Endothelial cell of umbilical vein (primary cell): ENCODE measurements around the gene GLDN. TPM values are rescaled to one million over a fixed set of nuclear protein-coding genes. Genes with fewer than 3 reads are reported as not detected.

Source experiments
- BruUV-seq: library from RNA; stranded (reverse); fragments of 400-500 nt; replicated peaks from 2 replicates; lab custom pipeline; 2021; lab: Mats Ljungman, UMichigan
- CTCF ChIA-PET: fragments of 300-600, 350-600 bp; sonication (Branson Sonifier 250); formaldehyde crosslinking; loops from one replicate; lab custom pipeline; 2021; ENCODE audit warnings: antibody characterized with exemption, inconsistent platforms; lab: Charles Lee
- POLR2A ChIA-PET: fragments of 300-600, 350-600 bp; sonication (Branson Sonifier 250); formaldehyde crosslinking; loops from one replicate; lab custom pipeline; 2021; ENCODE audit warnings: antibody characterized with exemption, inconsistent platforms; lab: Charles Lee
- DNase-seq: peaks from one replicate; pipeline ENCODE4 v3.0.0-alpha.2; 2011; ENCODE audit warnings: low read depth, low spot score
- FAIRE-seq: peaks from 2 replicates; lab custom pipeline; 2011; peaks lifted over from hg19 to GRCh38; lab: Jason Lieb, UNC
- H2AFZ ChIP-seq: 2 replicates; pipeline ENCODE4 v1.6.0; 2012; ENCODE audit warnings: low read depth, low read length, control low read depth, inconsistent platforms
- H3K27ac ChIP-seq: 2 replicates; pipeline ENCODE4 v1.5.1; 2011; ENCODE audit warnings: low read depth, mild to moderate bottlenecking, control low read depth, low read length, moderate library complexity; ENCODE audit not compliant: insufficient read depth
- H3K27me3 ChIP-seq, 2 experiments: 2 replicates each; pipeline versions ENCODE4 v1.6.0 to v1.6.1; 2011; ENCODE audit warnings: low read length in 2 of 2, mixed read lengths in 1 of 2; ENCODE audit not compliant: control insufficient read depth in 2 of 2, insufficient read depth in 2 of 2
- H3K36me3 ChIP-seq, 2 experiments: 2 replicates in 1 of 2; 3 replicates in 1 of 2; pipeline ENCODE4 v1.5.1; 2011; ENCODE audit warnings: low read length in 2 of 2, mild to moderate bottlenecking in 1 of 2, moderate library complexity in 1 of 2; ENCODE audit not compliant: control insufficient read depth in 2 of 2, insufficient read depth in 2 of 2; ENCODE audit errors: extremely low read depth in 1 of 2
- H3K4me1 ChIP-seq: 3 replicates; pipeline ENCODE4 v1.5.1; 2011; ENCODE audit warnings: mild to moderate bottlenecking, low read length; ENCODE audit not compliant: control insufficient read depth, insufficient read depth; ENCODE audit errors: extremely low read depth
- H3K4me2 ChIP-seq: 2 replicates; pipeline ENCODE4 v1.6.1; 2011; ENCODE audit warnings: low read length, control low read depth, mixed read lengths; ENCODE audit not compliant: insufficient read depth
- H3K4me3 ChIP-seq, 3 experiments: fragments of 200-600 bp in 1 of 3; sonication (generic), shearing (Covaris generic) in 1 of 3; replicated peaks in 1 of 3; 2 replicates each; pipeline ENCODE4 v1.5.1; 2011 to 2016; ENCODE audit warnings: control low read depth in 3 of 3, low read length in 3 of 3, mild to moderate bottlenecking in 2 of 3, inconsistent platforms in 1 of 3, low read depth in 1 of 3, moderate library complexity in 1 of 3; ENCODE audit not compliant: insufficient read depth in 1 of 3
- H3K79me2 ChIP-seq: 2 replicates; pipeline ENCODE4 v1.6.0; 2012; ENCODE audit warnings: low read length, inconsistent platforms; ENCODE audit not compliant: control insufficient read depth, insufficient read depth
- H3K9ac ChIP-seq: replicated peaks from 2 replicates; pipeline ENCODE3; 2011; ENCODE audit warnings: low read length, control low read depth; ENCODE audit not compliant: insufficient read depth; ENCODE audit errors: extremely low read depth
- H3K9me1 ChIP-seq: replicated peaks from 3 replicates; pipeline ENCODE4 v1.6.0; 2011; ENCODE audit warnings: mild to moderate bottlenecking, low read length; ENCODE audit not compliant: control insufficient read depth, insufficient read depth; ENCODE audit errors: extremely low read depth
- H3K9me3 ChIP-seq: replicated peaks from 2 replicates; pipeline ENCODE4 v1.5.1; 2012; ENCODE audit warnings: low read length, inconsistent platforms; ENCODE audit not compliant: control insufficient read depth, insufficient read depth
- H4K20me1 ChIP-seq: replicated peaks from 2 replicates; pipeline ENCODE3; 2011; ENCODE audit warnings: mild to moderate bottlenecking, low read length; ENCODE audit not compliant: control insufficient read depth, insufficient read depth; ENCODE audit errors: extremely low read depth
- EZH2 ChIP-seq: IDR thresholded peaks from 2 replicates; pipeline ENCODE4 v1.6.1; 2012; ENCODE audit warnings: borderline replicate concordance, low read depth, mild to moderate bottlenecking, moderate library complexity, low read length, inconsistent platforms; ENCODE audit not compliant: severe bottlenecking
- FOS ChIP-seq: IDR thresholded peaks from 2 replicates; pipeline ENCODE4 v1.6.1; 2011; ENCODE audit warnings: mild to moderate bottlenecking, low read length, moderate library complexity, borderline replicate concordance; ENCODE audit not compliant: insufficient read depth
- GATA2 ChIP-seq: IDR thresholded peaks from 2 replicates; pipeline ENCODE4 v1.7.0; 2011; ENCODE audit warnings: low read depth, mild to moderate bottlenecking, moderate library complexity, mixed read lengths, low read length; ENCODE audit not compliant: insufficient read length, insufficient read depth
- JUN ChIP-seq: IDR thresholded peaks from 2 replicates; pipeline ENCODE4 v1.6.1; 2011; ENCODE audit warnings: borderline replicate concordance, low read depth; ENCODE audit not compliant: insufficient read length, insufficient read depth
- MYC ChIP-seq: IDR thresholded peaks from one replicate; pipeline ENCODE4 v1.6.1; 2011; ENCODE audit warnings: mild to moderate bottlenecking, low read depth, low read length
- POLR2A ChIP-seq: IDR thresholded peaks from 2 replicates; pipeline ENCODE4 v1.6.1; 2012; ENCODE audit warnings: low read depth, mild to moderate bottlenecking, control low read depth, low read length
- POLR2AphosphoS5 ChIP-seq: IDR thresholded peaks from 2 replicates; pipeline ENCODE4 v1.6.1; 2012; ENCODE audit warnings: low read depth, mild to moderate bottlenecking, control low read depth, low read length, moderate library complexity; ENCODE audit not compliant: insufficient read depth
- dilution Hi-C: fragments of 300-500 bp; cut with MboI; formaldehyde crosslinking; loops from one replicate; pipeline ENCODE4 v1.15.0; 2019; ENCODE audit warnings: low sequenced_read_pairs; ENCODE audit not compliant: extremely low pct_ligation_motif_present
- intact Hi-C: fragments of 100-400 bp; cut with micrococcal nuclease; formaldehyde crosslinking; loops from one replicate; pipeline ENCODE4 v1.10.0; 2022
- polyA plus RNA-seq, 4 experiments: library from polyadenylated mRNA; depleted of rRNA in 3 of 4; stranded (reverse) in 3 of 4; unstranded in 1 of 4; fragments of >200 nt; gene quantifications; 2 replicates each; pipeline versions ENCODE4 v1.2.1 to v1.2.3, GENCODE V29; 2011 to 2012; ENCODE audit warnings: missing spikeins in 1 of 4
- total RNA-seq: library from RNA; stranded (reverse); gene quantifications from 2 replicates; pipeline ENCODE4 v1.2.3, GENCODE V29; 2021
- TF ChIP-seq, protein P1 (sequence below): IDR thresholded peaks from 2 replicates; pipeline ENCODE4 v1.6.1; 2011; ENCODE audit not compliant: insufficient read depth, insufficient read length
- TF ChIP-seq, protein P2 (sequence below), 2 donors: IDR thresholded peaks; 1 replicate in 1 of 2; 2 replicates in 1 of 2; pipeline ENCODE4 v1.5.1; 2011; ENCODE audit warnings: low read length in 2 of 2, mild to moderate bottlenecking in 2 of 2, moderate library complexity in 2 of 2, control low read depth in 1 of 2, inconsistent platforms in 1 of 2, low read depth in 1 of 2; ENCODE audit not compliant: insufficient read depth in 1 of 2; ENCODE audit errors: extremely low read depth in 1 of 2

Gene GLDN
- total and polyA plus RNA-seq, 2 donors (not counting 3 experiments of a cell fraction or from before 2014, with no cell fraction given), result not detected

DNA sequence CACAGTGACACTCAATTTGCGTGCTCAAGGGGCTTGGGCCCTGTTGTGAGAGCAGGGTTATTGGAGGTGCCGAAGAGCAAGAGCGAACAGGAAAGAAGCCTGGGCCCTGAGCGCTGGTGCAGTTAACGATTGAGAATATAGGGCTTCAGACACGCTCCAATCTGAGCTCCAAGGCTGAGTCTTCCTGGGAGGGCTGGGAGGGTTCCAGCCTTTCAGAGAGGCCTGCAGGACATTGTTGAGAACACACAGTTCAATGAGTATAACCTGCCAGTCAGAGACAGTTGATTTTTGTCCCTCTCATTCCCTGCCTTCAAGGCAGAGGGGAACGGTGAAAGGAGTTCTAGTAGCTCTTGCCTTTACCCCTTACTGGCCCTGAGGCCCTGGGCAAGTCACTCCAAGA, 47.3 kb downstream of the GLDN start:
- dilution Hi-C loops (no loop called here), intact Hi-C loops (no loop called here)
- Histone ChIP-seq H2AFZ (no peak overlapping the region), H3K27ac (no peak overlapping the region), H3K4me3 (no peak overlapping the region), H3K9ac (no peak overlapping the region), H3K36me3 (no peaks in the 10 kb centered on the region), H3K9me1 (no peaks in the 10 kb centered on the region), H3K27me3 (peaks cover 31 to 37% of the 10 kb centered on the region in 2 experiments), H3K9me3 (no peaks in the 10 kb centered on the region), H3K4me1 (no peaks in the 10 kb centered on the region), H3K79me2 (no peaks in the 10 kb centered on the region), H3K4me2 (no peak overlapping the region), H4K20me1 (no peaks in the 10 kb centered on the region)
- ChIA-PET CTCF (interaction anchor here (0.9 to 2.3 kb wide), 5 partner anchors 10 to 226 kb away, joined by 3 to 12 read pairs (median 3); no protein-coding TSS in a partner anchor), POLR2A (no interaction called here)
- no peak for FAIRE-seq
- BruUV-seq, result no TSS peak
- TF ChIP-seq MYC, result no peak
- TF ChIP-seq, protein P1, sequence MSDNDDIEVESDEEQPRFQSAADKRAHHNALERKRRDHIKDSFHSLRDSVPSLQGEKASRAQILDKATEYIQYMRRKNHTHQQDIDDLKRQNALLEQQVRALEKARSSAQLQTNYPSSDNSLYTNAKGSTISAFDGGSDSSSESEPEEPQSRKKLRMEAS, result no peak
- no peak for TF ChIP-seq GATA2
- TF ChIP-seq, protein P2, sequence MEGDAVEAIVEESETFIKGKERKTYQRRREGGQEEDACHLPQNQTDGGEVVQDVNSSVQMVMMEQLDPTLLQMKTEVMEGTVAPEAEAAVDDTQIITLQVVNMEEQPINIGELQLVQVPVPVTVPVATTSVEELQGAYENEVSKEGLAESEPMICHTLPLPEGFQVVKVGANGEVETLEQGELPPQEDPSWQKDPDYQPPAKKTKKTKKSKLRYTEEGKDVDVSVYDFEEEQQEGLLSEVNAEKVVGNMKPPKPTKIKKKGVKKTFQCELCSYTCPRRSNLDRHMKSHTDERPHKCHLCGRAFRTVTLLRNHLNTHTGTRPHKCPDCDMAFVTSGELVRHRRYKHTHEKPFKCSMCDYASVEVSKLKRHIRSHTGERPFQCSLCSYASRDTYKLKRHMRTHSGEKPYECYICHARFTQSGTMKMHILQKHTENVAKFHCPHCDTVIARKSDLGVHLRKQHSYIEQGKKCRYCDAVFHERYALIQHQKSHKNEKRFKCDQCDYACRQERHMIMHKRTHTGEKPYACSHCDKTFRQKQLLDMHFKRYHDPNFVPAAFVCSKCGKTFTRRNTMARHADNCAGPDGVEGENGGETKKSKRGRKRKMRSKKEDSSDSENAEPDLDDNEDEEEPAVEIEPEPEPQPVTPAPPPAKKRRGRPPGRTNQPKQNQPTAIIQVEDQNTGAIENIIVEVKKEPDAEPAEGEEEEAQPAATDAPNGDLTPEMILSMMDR (IDR thresholded peaks at IDR 0.05; ENCODE audit: extremely low read depth in 1 of 2, insufficient read depth in 1 of 2, low read depth in 1 of 2, low read length in 2 of 2), result no peak
- no peak for TF ChIP-seq JUN
- TF ChIP-seq FOS, result no peak
- no peak for TF ChIP-seq POLR2A
- TF ChIP-seq EZH2, result no peak
- no peak for TF ChIP-seq POLR2AphosphoS5
- no peak for DNase-seq
